Epithelial cell of proximal tubule (primary cell): ENCODE data around the gene ARL16. TPM values are rescaled to one million over a fixed set of nuclear protein-coding genes. Genes with fewer than 3 reads are reported as not detected.

Experiments
- DNase-seq: peaks from one replicate; pipeline ENCODE4 v3.0.0-alpha.2; 2011; ENCODE audit warnings: low read depth
- H3K4me3 ChIP-seq: 2 replicates; pipeline ENCODE4 v1.5.1; 2011; ENCODE audit warnings: low read depth, mild to moderate bottlenecking, low read length
- CTCF ChIP-seq: conservative IDR thresholded peaks from 2 replicates; pipeline ENCODE4 v1.5.1; 2012; ENCODE audit warnings: low read depth, mild to moderate bottlenecking, low read length
- total RNA-seq: library from RNA; depleted of rRNA; stranded (reverse); fragments of >200 nt; gene quantifications from 2 replicates; pipeline ENCODE4 v1.2.3, GENCODE V29; 2015

Gene ARL16
- total RNA-seq, 1 donor from 2014 or later = 59.0 TPM

DNA sequence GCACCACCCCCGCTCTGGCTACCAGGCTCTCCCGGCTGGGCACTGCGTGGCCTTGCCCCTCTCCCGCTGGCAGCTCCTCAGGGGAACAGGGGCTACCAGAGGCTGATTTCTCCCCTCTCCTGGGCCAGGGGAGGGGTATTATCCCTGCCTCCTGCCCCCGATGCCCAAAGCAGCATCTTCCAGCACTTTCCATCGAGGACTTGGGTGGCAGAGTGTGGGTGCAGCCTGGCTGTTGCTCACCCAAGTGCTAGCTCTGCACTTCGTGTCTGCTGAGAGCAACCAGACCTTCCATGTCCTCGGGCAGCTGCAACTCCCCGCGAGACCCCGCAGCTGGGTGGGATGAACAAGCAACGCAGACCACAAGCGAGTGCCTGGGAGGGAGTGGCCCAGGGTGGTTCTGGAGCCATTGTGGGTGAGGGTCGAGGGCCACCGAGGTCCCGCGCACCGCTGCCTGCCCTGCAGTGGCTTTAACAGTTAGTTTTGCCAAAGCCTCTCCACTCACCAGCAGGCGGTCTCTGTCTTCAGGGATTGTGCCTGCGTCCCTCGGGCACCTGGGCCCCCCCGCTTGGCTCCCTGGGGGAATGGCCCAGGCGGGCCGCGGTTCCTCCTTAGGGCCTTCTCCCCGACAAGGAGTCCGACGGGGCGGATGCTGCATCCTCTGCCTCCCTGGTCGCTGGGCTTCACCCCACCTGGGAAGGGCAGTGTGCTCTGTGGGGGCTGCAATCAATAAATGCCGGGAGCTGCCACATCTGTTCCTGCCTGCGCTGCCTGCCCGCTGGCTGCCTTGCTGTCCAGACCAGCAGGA lies 36.9 kb upstream of the ARL16 start:
- no peak for TF ChIP-seq CTCF
- no peak for DNase-seq
- H3K4me3 ChIP-seq = no peak overlapping the region

- no peak for DNase-seq
- no peak overlapping the region for H3K4me3 ChIP-seq
- TF ChIP-seq CTCF = no peak
These were observed 36.0 kb upstream of the ARL16 start for GRCh38 chr17:81719410-81720266.

DNA sequence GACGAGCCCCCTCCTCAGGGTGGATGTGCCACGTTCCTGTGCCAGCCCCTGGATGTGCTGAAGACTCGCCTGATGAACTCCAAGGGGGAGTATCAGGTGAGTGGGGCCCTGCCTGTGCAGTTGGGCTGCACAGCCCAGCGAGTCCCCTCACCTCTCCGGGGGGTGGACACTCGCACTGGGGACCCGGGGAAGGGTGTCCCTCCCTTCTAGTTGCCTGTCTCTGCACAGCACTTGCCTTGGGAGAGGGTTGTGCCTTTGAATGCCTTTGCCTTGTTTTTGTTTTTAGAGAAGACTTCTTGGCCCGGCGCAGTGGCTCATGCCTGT lies 34.1 kb upstream of the ARL16 start:
- TF ChIP-seq CTCF = no peak
- H3K4me3 ChIP-seq = no peak overlapping the region
- DNase-seq = no peak

DNA sequence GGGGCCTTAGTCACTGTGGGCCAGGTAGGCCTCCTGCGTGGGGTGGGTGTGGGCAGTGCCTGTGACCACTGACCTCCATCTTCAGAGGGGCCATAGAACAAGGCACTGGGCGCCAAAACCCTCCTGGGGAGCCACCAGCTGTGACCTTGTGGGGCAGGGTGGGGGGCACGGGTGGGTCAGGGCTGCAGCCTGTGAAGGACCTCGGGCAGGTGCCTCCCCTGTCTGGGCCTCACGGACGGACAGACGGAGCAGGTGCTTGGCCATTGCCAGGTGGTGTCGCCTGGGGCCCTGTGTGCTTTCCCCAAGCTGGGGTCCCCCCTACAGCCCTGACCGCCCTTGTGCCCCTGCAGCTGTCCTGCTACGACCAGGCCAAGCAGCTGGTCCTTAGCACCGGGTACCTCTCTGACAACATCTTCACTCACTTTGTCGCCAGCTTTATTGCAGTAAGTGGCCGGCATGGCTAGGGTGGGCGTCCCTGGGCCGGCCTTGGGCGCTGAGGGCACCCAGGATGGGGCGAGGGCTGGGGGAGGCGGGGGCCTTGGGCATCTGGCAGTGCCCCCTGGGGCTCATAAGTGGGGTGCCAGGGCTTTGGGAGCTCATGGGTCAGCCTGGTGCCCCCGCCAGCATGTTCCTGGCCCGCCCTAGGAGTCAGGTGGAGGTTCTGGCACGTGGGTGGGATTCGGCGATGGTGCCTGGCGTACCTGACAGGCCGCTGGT lies 33.6 kb upstream of the ARL16 start:
- no peak overlapping the region for H3K4me3 ChIP-seq
- no peak for DNase-seq
- no peak for TF ChIP-seq CTCF

DNA sequence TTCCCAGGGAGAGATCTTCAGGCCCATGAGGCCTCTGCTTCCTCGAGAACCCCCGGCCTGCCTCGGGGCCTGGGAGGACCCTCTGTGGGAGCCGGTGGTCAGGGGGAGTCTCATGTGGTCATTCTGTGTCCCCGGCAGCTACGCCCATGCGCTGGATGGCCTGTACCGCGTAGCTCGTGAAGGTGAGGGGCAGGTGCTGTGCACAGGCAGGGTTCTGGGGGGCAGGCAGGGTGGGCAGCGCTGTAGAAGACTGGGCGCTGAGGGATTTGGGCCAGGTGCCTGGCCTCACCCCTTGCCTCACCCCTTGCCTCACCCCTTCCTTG lies 33.0 kb upstream of the ARL16 start:
- no peak overlapping the region for H3K4me3 ChIP-seq
- no peak for TF ChIP-seq CTCF
- no peak for DNase-seq

DNA sequence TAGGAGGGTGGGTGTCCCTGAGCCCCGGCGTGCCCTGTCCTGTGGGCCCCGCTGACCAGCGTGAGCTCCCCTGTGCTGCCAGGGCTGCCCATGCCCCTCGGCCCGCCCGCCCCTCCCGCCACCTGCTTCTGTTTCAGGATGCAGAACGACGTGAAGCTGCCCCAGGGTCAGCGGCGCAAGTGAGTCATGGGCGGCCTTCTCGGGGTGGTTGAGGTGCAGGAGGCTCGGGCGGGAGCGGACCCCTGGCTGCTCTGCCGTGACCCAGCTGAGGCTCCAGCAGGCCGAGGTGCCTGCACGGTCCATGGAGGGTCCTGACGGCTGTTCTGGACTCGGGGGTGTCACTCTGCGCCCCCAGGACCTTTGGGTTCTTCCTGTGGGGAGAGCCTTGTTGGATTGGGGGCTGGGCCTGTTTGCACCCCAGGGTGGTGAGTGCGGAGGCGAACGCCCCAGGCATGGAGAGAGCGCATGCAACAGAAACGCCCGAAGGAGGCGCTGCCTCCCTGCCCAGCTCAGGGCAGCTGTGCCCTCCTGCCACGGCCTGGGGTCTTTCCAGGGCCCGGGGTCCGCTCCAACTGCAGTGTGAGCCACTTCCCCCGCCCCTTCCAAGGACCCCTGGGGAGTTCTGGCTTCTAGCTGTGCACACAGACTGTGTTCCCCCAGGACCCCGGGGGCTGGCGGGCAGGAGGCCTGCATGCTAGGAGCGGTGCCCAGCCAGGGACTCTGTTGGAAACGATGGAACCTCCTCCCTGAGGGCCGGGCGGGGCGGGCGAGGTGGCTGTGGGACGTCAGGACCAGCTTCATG lies 32.5 kb upstream of the ARL16 start:
- H3K4me3 ChIP-seq = no peak overlapping the region
- DNase-seq = no peak
- peak; percentile 4 for TF ChIP-seq CTCF
